Endothelial cell of umbilical vein (primary cell): ENCODE measurements around the gene DMRT1. TPM values are rescaled to one million over a fixed set of nuclear protein-coding genes. Genes with fewer than 3 reads are reported as not detected.

Source experiments
- BruUV-seq: library from RNA; stranded (reverse); fragments of 400-500 nt; replicated peaks from 2 replicates; lab custom pipeline; 2021; lab: Mats Ljungman, UMichigan
- CTCF ChIA-PET: fragments of 300-600, 350-600 bp; sonication (Branson Sonifier 250); formaldehyde crosslinking; loops from one replicate; lab custom pipeline; 2021; ENCODE audit warnings: antibody characterized with exemption, inconsistent platforms; lab: Charles Lee
- POLR2A ChIA-PET: fragments of 300-600, 350-600 bp; sonication (Branson Sonifier 250); formaldehyde crosslinking; loops from one replicate; lab custom pipeline; 2021; ENCODE audit warnings: antibody characterized with exemption, inconsistent platforms; lab: Charles Lee
- DNase-seq: peaks from one replicate; pipeline ENCODE4 v3.0.0-alpha.2; 2011; ENCODE audit warnings: low read depth, low spot score
- FAIRE-seq: peaks from 2 replicates; lab custom pipeline; 2011; peaks lifted over from hg19 to GRCh38; lab: Jason Lieb, UNC
- H2AFZ ChIP-seq: 2 replicates; pipeline ENCODE4 v1.6.0; 2012; ENCODE audit warnings: low read depth, low read length, control low read depth, inconsistent platforms
- H3K27ac ChIP-seq: 2 replicates; pipeline ENCODE4 v1.5.1; 2011; ENCODE audit warnings: low read depth, mild to moderate bottlenecking, control low read depth, low read length, moderate library complexity; ENCODE audit not compliant: insufficient read depth
- H3K27me3 ChIP-seq, 2 experiments: 2 replicates each; pipeline versions ENCODE4 v1.6.0 to v1.6.1; 2011; ENCODE audit warnings: low read length in 2 of 2, mixed read lengths in 1 of 2; ENCODE audit not compliant: control insufficient read depth in 2 of 2, insufficient read depth in 2 of 2
- H3K36me3 ChIP-seq, 2 experiments: 2 replicates in 1 of 2; 3 replicates in 1 of 2; pipeline ENCODE4 v1.5.1; 2011; ENCODE audit warnings: low read length in 2 of 2, mild to moderate bottlenecking in 1 of 2, moderate library complexity in 1 of 2; ENCODE audit not compliant: control insufficient read depth in 2 of 2, insufficient read depth in 2 of 2; ENCODE audit errors: extremely low read depth in 1 of 2
- H3K4me1 ChIP-seq: 3 replicates; pipeline ENCODE4 v1.5.1; 2011; ENCODE audit warnings: mild to moderate bottlenecking, low read length; ENCODE audit not compliant: control insufficient read depth, insufficient read depth; ENCODE audit errors: extremely low read depth
- H3K4me2 ChIP-seq: 2 replicates; pipeline ENCODE4 v1.6.1; 2011; ENCODE audit warnings: low read length, control low read depth, mixed read lengths; ENCODE audit not compliant: insufficient read depth
- H3K4me3 ChIP-seq, 3 experiments: fragments of 200-600 bp in 1 of 3; sonication (generic), shearing (Covaris generic) in 1 of 3; replicated peaks in 1 of 3; 2 replicates each; pipeline ENCODE4 v1.5.1; 2011 to 2016; ENCODE audit warnings: control low read depth in 3 of 3, low read length in 3 of 3, mild to moderate bottlenecking in 2 of 3, inconsistent platforms in 1 of 3, low read depth in 1 of 3, moderate library complexity in 1 of 3; ENCODE audit not compliant: insufficient read depth in 1 of 3
- H3K79me2 ChIP-seq: 2 replicates; pipeline ENCODE4 v1.6.0; 2012; ENCODE audit warnings: low read length, inconsistent platforms; ENCODE audit not compliant: control insufficient read depth, insufficient read depth
- H3K9ac ChIP-seq: replicated peaks from 2 replicates; pipeline ENCODE3; 2011; ENCODE audit warnings: low read length, control low read depth; ENCODE audit not compliant: insufficient read depth; ENCODE audit errors: extremely low read depth
- H3K9me1 ChIP-seq: replicated peaks from 3 replicates; pipeline ENCODE4 v1.6.0; 2011; ENCODE audit warnings: mild to moderate bottlenecking, low read length; ENCODE audit not compliant: control insufficient read depth, insufficient read depth; ENCODE audit errors: extremely low read depth
- H3K9me3 ChIP-seq: replicated peaks from 2 replicates; pipeline ENCODE4 v1.5.1; 2012; ENCODE audit warnings: low read length, inconsistent platforms; ENCODE audit not compliant: control insufficient read depth, insufficient read depth
- H4K20me1 ChIP-seq: replicated peaks from 2 replicates; pipeline ENCODE3; 2011; ENCODE audit warnings: mild to moderate bottlenecking, low read length; ENCODE audit not compliant: control insufficient read depth, insufficient read depth; ENCODE audit errors: extremely low read depth
- EZH2 ChIP-seq: IDR thresholded peaks from 2 replicates; pipeline ENCODE4 v1.6.1; 2012; ENCODE audit warnings: borderline replicate concordance, low read depth, mild to moderate bottlenecking, moderate library complexity, low read length, inconsistent platforms; ENCODE audit not compliant: severe bottlenecking
- FOS ChIP-seq: IDR thresholded peaks from 2 replicates; pipeline ENCODE4 v1.6.1; 2011; ENCODE audit warnings: mild to moderate bottlenecking, low read length, moderate library complexity, borderline replicate concordance; ENCODE audit not compliant: insufficient read depth
- GATA2 ChIP-seq: IDR thresholded peaks from 2 replicates; pipeline ENCODE4 v1.7.0; 2011; ENCODE audit warnings: low read depth, mild to moderate bottlenecking, moderate library complexity, mixed read lengths, low read length; ENCODE audit not compliant: insufficient read length, insufficient read depth
- JUN ChIP-seq: IDR thresholded peaks from 2 replicates; pipeline ENCODE4 v1.6.1; 2011; ENCODE audit warnings: borderline replicate concordance, low read depth; ENCODE audit not compliant: insufficient read length, insufficient read depth
- MAX ChIP-seq: IDR thresholded peaks from 2 replicates; pipeline ENCODE4 v1.6.1; 2011; ENCODE audit not compliant: insufficient read depth, insufficient read length
- MYC ChIP-seq: IDR thresholded peaks from one replicate; pipeline ENCODE4 v1.6.1; 2011; ENCODE audit warnings: mild to moderate bottlenecking, low read depth, low read length
- POLR2A ChIP-seq: IDR thresholded peaks from 2 replicates; pipeline ENCODE4 v1.6.1; 2012; ENCODE audit warnings: low read depth, mild to moderate bottlenecking, control low read depth, low read length
- POLR2AphosphoS5 ChIP-seq: IDR thresholded peaks from 2 replicates; pipeline ENCODE4 v1.6.1; 2012; ENCODE audit warnings: low read depth, mild to moderate bottlenecking, control low read depth, low read length, moderate library complexity; ENCODE audit not compliant: insufficient read depth
- dilution Hi-C: fragments of 300-500 bp; cut with MboI; formaldehyde crosslinking; loops from one replicate; pipeline ENCODE4 v1.15.0; 2019; ENCODE audit warnings: low sequenced_read_pairs; ENCODE audit not compliant: extremely low pct_ligation_motif_present
- intact Hi-C: fragments of 100-400 bp; cut with micrococcal nuclease; formaldehyde crosslinking; loops from one replicate; pipeline ENCODE4 v1.10.0; 2022
- polyA plus RNA-seq, 4 experiments: library from polyadenylated mRNA; depleted of rRNA in 3 of 4; stranded (reverse) in 3 of 4; unstranded in 1 of 4; fragments of >200 nt; gene quantifications; 2 replicates each; pipeline versions ENCODE4 v1.2.1 to v1.2.3, GENCODE V29; 2011 to 2012; ENCODE audit warnings: missing spikeins in 1 of 4
- total RNA-seq: library from RNA; stranded (reverse); gene quantifications from 2 replicates; pipeline ENCODE4 v1.2.3, GENCODE V29; 2021
- TF ChIP-seq, protein P1 (sequence below), 2 donors: IDR thresholded peaks; 1 replicate in 1 of 2; 2 replicates in 1 of 2; pipeline ENCODE4 v1.5.1; 2011; ENCODE audit warnings: low read length in 2 of 2, mild to moderate bottlenecking in 2 of 2, moderate library complexity in 2 of 2, control low read depth in 1 of 2, inconsistent platforms in 1 of 2, low read depth in 1 of 2; ENCODE audit not compliant: insufficient read depth in 1 of 2; ENCODE audit errors: extremely low read depth in 1 of 2

Gene DMRT1
- total and polyA plus RNA-seq, 2 donors (not counting 3 experiments of a cell fraction or from before 2014, with no cell fraction given): 0.08 to 0.20 TPM

GRCh38 chr9:882416-882924 lies 41.0 kb downstream of the DMRT1 start:
- Histone ChIP-seq H3K4me2 (no peak overlapping the region), H3K9me3 (no peaks in the 10 kb centered on the region), H2AFZ (no peak overlapping the region), H4K20me1 (no peaks in the 10 kb centered on the region), H3K27me3 (no peaks in the 10 kb centered on the region), H3K4me3 (no peak overlapping the region), H3K79me2 (no peaks in the 10 kb centered on the region), H3K9ac (no peak overlapping the region), H3K9me1 (no peaks in the 10 kb centered on the region), H3K27ac (no peak overlapping the region), H3K36me3 (no peaks in the 10 kb centered on the region), H3K4me1 (no peaks in the 10 kb centered on the region)
- DNase-seq (no peak), FAIRE-seq (no peak)
- CTCF ChIA-PET: no interaction called here
- intact Hi-C loops (no loop called here), dilution Hi-C loops (no loop called here)
- BruUV-seq: no TSS peak
- POLR2A ChIA-PET: no interaction called here
- no peak for TF ChIP-seq MYC
- no peak for TF ChIP-seq POLR2A
- TF ChIP-seq, protein P1, sequence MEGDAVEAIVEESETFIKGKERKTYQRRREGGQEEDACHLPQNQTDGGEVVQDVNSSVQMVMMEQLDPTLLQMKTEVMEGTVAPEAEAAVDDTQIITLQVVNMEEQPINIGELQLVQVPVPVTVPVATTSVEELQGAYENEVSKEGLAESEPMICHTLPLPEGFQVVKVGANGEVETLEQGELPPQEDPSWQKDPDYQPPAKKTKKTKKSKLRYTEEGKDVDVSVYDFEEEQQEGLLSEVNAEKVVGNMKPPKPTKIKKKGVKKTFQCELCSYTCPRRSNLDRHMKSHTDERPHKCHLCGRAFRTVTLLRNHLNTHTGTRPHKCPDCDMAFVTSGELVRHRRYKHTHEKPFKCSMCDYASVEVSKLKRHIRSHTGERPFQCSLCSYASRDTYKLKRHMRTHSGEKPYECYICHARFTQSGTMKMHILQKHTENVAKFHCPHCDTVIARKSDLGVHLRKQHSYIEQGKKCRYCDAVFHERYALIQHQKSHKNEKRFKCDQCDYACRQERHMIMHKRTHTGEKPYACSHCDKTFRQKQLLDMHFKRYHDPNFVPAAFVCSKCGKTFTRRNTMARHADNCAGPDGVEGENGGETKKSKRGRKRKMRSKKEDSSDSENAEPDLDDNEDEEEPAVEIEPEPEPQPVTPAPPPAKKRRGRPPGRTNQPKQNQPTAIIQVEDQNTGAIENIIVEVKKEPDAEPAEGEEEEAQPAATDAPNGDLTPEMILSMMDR (IDR thresholded peaks at IDR 0.05; ENCODE audit: extremely low read depth in 1 of 2, insufficient read depth in 1 of 2, low read depth in 1 of 2, low read length in 2 of 2): no peak
- no peak for TF ChIP-seq MAX
- TF ChIP-seq GATA2: no peak
- TF ChIP-seq POLR2AphosphoS5: no peak
- TF ChIP-seq JUN: no peak
- TF ChIP-seq FOS: no peak
- no peak for TF ChIP-seq EZH2
